IMR-90 (cell line): ENCODE results near the gene FRZB. TPM values are rescaled to one million over a fixed set of nuclear protein-coding genes. Genes with fewer than 3 reads are reported as not detected.

ENCODE experiments used
- ATAC-seq: fragments of 200-7000 bp; cut with Tn5 transposase; 2 replicates; pipeline ENCODE4 v1.9.1; 2020; ENCODE audit warnings: low read depth, mild to moderate bottlenecking, moderate library complexity
- BruUV-seq: library from RNA; stranded (reverse); fragments of 400-500 nt; replicated peaks from 2 replicates; lab custom pipeline; 2021; lab: Mats Ljungman, UMichigan
- CTCF ChIA-PET: fragments of 300-600 bp; formaldehyde crosslinking; extraction: SDS; loops from one replicate; lab custom pipeline; 2021; ENCODE audit warnings: antibody characterized with exemption; lab: Yijun Ruan, JAX
- POLR2A ChIA-PET: fragments of 300-600 bp; sonication (Branson Sonifier 250); formaldehyde crosslinking; loops from one replicate; lab custom pipeline; 2022; ENCODE audit warnings: antibody characterized with exemption; ENCODE audit not compliant: unreplicated experiment; lab: Charles Lee
- DNase-seq: peaks from one replicate; pipeline ENCODE4 v3.0.0; 2013
- H2AFZ ChIP-seq: replicated peaks from 2 replicates; pipeline ENCODE3; 2013; ENCODE audit warnings: low read length, mild to moderate bottlenecking; ENCODE audit not compliant: poor library complexity
- H2AK5ac ChIP-seq: 2 replicates; pipeline ENCODE4 v1.6.1; 2013; ENCODE audit warnings: low read depth, low read length, inconsistent platforms
- H2AK9ac ChIP-seq: replicated peaks from 2 replicates; pipeline ENCODE3; 2013; ENCODE audit warnings: mild to moderate bottlenecking, low read depth, low read length, moderate library complexity; ENCODE audit not compliant: poor library complexity
- H2BK120ac ChIP-seq: 2 replicates; pipeline ENCODE4 v1.6.1; 2013; ENCODE audit warnings: low read depth, low read length, inconsistent platforms
- H2BK15ac ChIP-seq: 3 replicates; pipeline ENCODE4 v1.6.1; 2013; ENCODE audit warnings: low read depth, low read length, inconsistent platforms
- H2BK20ac ChIP-seq: 2 replicates; pipeline ENCODE4 v1.6.1; 2013; ENCODE audit warnings: low read depth, mild to moderate bottlenecking, inconsistent platforms, low read length, moderate library complexity
- H2BK5ac ChIP-seq: 2 replicates; pipeline ENCODE4 v1.6.1; 2013; ENCODE audit warnings: mild to moderate bottlenecking, low read depth, low read length, inconsistent platforms; ENCODE audit not compliant: poor library complexity, severe bottlenecking
- H3K14ac ChIP-seq: replicated peaks from 2 replicates; pipeline ENCODE4 v1.6.1; 2013; ENCODE audit warnings: low read depth, low read length, inconsistent platforms
- H3K18ac ChIP-seq: 2 replicates; pipeline ENCODE4 v1.6.1; 2013; ENCODE audit warnings: low read depth, low read length, control low read depth
- H3K23ac ChIP-seq: 2 replicates; pipeline ENCODE4 v1.6.1; 2013; ENCODE audit warnings: low read depth, low read length, inconsistent platforms
- H3K27ac ChIP-seq: 2 replicates; pipeline ENCODE4 v1.5.1; 2013; ENCODE audit warnings: mild to moderate bottlenecking, control low read depth, low read length; ENCODE audit not compliant: insufficient read depth
- H3K27me3 ChIP-seq: 2 replicates; pipeline ENCODE4 v1.6.1; 2013; ENCODE audit warnings: low read length; ENCODE audit not compliant: control insufficient read depth, insufficient read depth
- H3K36me3 ChIP-seq: 2 replicates; pipeline ENCODE4 v1.6.1; 2013; ENCODE audit warnings: low read length, mixed read lengths; ENCODE audit not compliant: control insufficient read depth, insufficient read depth
- H3K4ac ChIP-seq: 2 replicates; pipeline ENCODE4 v1.6.1; 2013; ENCODE audit warnings: low read depth, low read length, inconsistent platforms
- H3K4me1 ChIP-seq: 2 replicates; pipeline ENCODE4 v1.6.1; 2013; ENCODE audit warnings: low read length, mixed read lengths; ENCODE audit not compliant: control insufficient read depth, insufficient read depth
- H3K4me2 ChIP-seq: 2 replicates; pipeline ENCODE4 v1.6.1; 2013; ENCODE audit warnings: low read depth, mild to moderate bottlenecking, control low read depth, low read length, moderate library complexity
- H3K4me3 ChIP-seq: 2 replicates; pipeline ENCODE4 v1.5.1; 2013; ENCODE audit warnings: low read depth, mild to moderate bottlenecking, control low read depth, low read length, moderate library complexity; ENCODE audit not compliant: insufficient read depth
- H3K56ac ChIP-seq: 2 replicates; pipeline ENCODE4 v1.6.1; 2013; ENCODE audit warnings: low read length, inconsistent platforms; ENCODE audit not compliant: insufficient read depth; ENCODE audit errors: extremely low read depth
- H3K79me1 ChIP-seq, 2 experiments: 2 replicates each; pipeline ENCODE4 v1.6.1; 2013; ENCODE audit warnings: low read length in 2 of 2, inconsistent platforms in 1 of 2, low read depth in 1 of 2
- H3K9ac ChIP-seq: 2 replicates; pipeline ENCODE4 v1.6.1; 2013; ENCODE audit warnings: low read depth, low read length, control low read depth
- H3K9me1 ChIP-seq: 2 replicates; pipeline ENCODE4 v1.6.1; 2013; ENCODE audit warnings: low read length, inconsistent platforms; ENCODE audit not compliant: insufficient read depth
- H3K9me3 ChIP-seq: 2 replicates; pipeline ENCODE4 v1.6.1; 2013; ENCODE audit warnings: low read length; ENCODE audit not compliant: control insufficient read depth, insufficient read depth
- H4K20me1 ChIP-seq: 2 replicates; pipeline ENCODE4 v1.6.1; 2013; ENCODE audit warnings: low read length, inconsistent platforms; ENCODE audit not compliant: insufficient read depth
- H4K5ac ChIP-seq: 2 replicates; pipeline ENCODE4 v1.6.1; 2013; ENCODE audit warnings: mild to moderate bottlenecking, low read depth, low read length, control low read depth
- H4K8ac ChIP-seq, 2 experiments: 2 replicates each; pipeline ENCODE4 v1.6.1; 2013; ENCODE audit warnings: low read depth in 2 of 2, low read length in 2 of 2, control low read depth in 1 of 2, inconsistent platforms in 1 of 2
- H4K91ac ChIP-seq: 2 replicates; pipeline ENCODE4 v1.6.1; 2013; ENCODE audit warnings: low read depth, low read length, inconsistent platforms; ENCODE audit not compliant: insufficient read depth
- BHLHE40 ChIP-seq: fragments of 150-350 bp; IDR thresholded peaks from 2 replicates; pipeline ENCODE4 v1.6.1; 2016; ENCODE audit warnings: mild to moderate bottlenecking, low read depth, low read length
- CHD1 ChIP-seq: IDR thresholded peaks from 2 replicates; pipeline ENCODE4 v1.6.1; 2012; ENCODE audit warnings: low read depth, low read length, improper control_type of control experiment
- FOS ChIP-seq: fragments of 150-350 bp; IDR thresholded peaks from 2 replicates; pipeline ENCODE4 v1.6.1; 2016; ENCODE audit warnings: low read depth, low read length
- MAZ ChIP-seq: IDR thresholded peaks from 2 replicates; pipeline ENCODE4 v1.6.1; 2012; ENCODE audit warnings: low read depth, mild to moderate bottlenecking, low read length, improper control_type of control experiment, moderate library complexity, borderline replicate concordance
- NFE2L2 ChIP-seq: fragments of 150-350 bp; IDR thresholded peaks from 2 replicates; pipeline ENCODE4 v1.6.1; 2016; ENCODE audit warnings: low read depth, mild to moderate bottlenecking, low read length
- SMC3 ChIP-seq: fragments of 150-350 bp; IDR thresholded peaks from 2 replicates; pipeline ENCODE4 v1.6.1; 2016; ENCODE audit warnings: low read depth, mild to moderate bottlenecking, antibody characterized with exemption, low read length, moderate library complexity
- dilution Hi-C: fragments of 300-500 bp; cut with HindIII; formaldehyde crosslinking; loops from one replicate; pipeline ENCODE4 v1.14.3; 2018; ENCODE audit warnings: low sequenced_read_pairs; ENCODE audit not compliant: unreplicated experiment
- in situ Hi-C: fragments of 300-500 bp; cut with MboI; formaldehyde crosslinking; loops from 3 replicates; pipeline ENCODE4 v1.14.3; 2019; ENCODE audit warnings: low sequenced_read_pairs, inconsistent platforms, mixed read lengths
- intact Hi-C: fragments of 100-400 bp; cut with micrococcal nuclease; formaldehyde crosslinking; loops from 2 replicates; pipeline ENCODE4 v1.10.0; 2022
- polyA plus RNA-seq, 3 experiments: library from polyadenylated mRNA; depleted of rRNA; stranded (reverse); fragments of >200 nt; gene quantifications; 2 replicates each; pipeline ENCODE4 v1.2.3, GENCODE V29; 2012; ENCODE audit warnings: low replicate concordance in 1 of 3
- total RNA-seq: library from RNA; depleted of rRNA; stranded (reverse); fragments of >200 nt; gene quantifications from 2 replicates; pipeline ENCODE4 v1.2.3, GENCODE V29; 2012

FRZB gene
- total and polyA plus RNA-seq, 2 of the 4 experiments (the other 2 are of a cell fraction), result 0.18 to 1.2 TPM

DNA sequence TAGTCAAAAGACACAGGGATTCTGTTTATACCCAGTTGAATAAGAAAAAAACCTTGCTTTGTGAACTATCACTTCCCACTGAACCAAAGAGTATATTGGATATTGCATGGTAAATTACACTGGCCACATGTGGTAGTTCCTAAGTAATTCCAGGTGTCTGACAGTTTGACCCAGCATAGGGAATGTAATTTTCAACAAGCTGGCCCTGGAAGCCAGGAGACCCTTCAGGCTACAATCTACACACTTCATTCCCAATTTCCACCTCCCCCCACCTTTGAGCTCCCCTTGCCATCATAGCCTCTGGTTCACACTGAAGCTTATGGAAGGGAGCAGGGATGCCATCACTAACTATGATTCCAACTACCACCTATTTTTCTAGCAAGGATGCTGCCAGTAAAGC is 2.8 kb downstream of the FRZB start:
- H2BK5ac ChIP-seq, result no peak overlapping the region

More for the DNA sequence above, 2.8 kb downstream of the FRZB start:
- H4K5ac ChIP-seq, result no peak overlapping the region
- ChIA-PET CTCF (no interaction called here), POLR2A (no interaction called here)
- intact Hi-C loops, result no loop called here
- no TSS peak for BruUV-seq
- no peak overlapping the region for H2BK120ac ChIP-seq
- no peaks in the 10 kb centered on the region for H3K79me1 ChIP-seq
- H3K27ac ChIP-seq, result no peak overlapping the region
- no peaks in the 10 kb centered on the region for H3K9me3 ChIP-seq
- in situ Hi-C loops, result no loop called here
- DNase-seq, result no peak
- H3K27me3 ChIP-seq, result no peaks in the 10 kb centered on the region
- no peak overlapping the region for H2AK9ac ChIP-seq
- peaks cover 3% of the 10 kb centered on the region; the same call in 1 of the 2 replicates for H3K4me1 ChIP-seq
- H4K20me1 ChIP-seq, result no peaks in the 10 kb centered on the region
- H3K18ac ChIP-seq, result no peak overlapping the region
- no peak overlapping the region for H4K8ac ChIP-seq
- dilution Hi-C loops, result no loop called here
- no peak overlapping the region for H2BK15ac ChIP-seq
- no peak overlapping the region for H3K4me3 ChIP-seq
- H3K56ac ChIP-seq, result no peak overlapping the region
- 0 out of 2 replicates have a peak, but pooled peaks cover 4% of the 10 kb centered on the region for H3K9me1 ChIP-seq
- H3K9ac ChIP-seq, result no peak overlapping the region
- H2BK20ac ChIP-seq, result no peak overlapping the region
- H4K91ac ChIP-seq, result no peak overlapping the region
- no peak overlapping the region for H3K23ac ChIP-seq
- H2AK5ac ChIP-seq, result no peak overlapping the region
- no peaks in the 10 kb centered on the region for H3K36me3 ChIP-seq
- no peak overlapping the region for H3K4ac ChIP-seq
- TF ChIP-seq SMC3, result no peak
- no peak for TF ChIP-seq NFE2L2
- TF ChIP-seq CHD1, result no peak
- TF ChIP-seq FOS, result no peak
- no peak for TF ChIP-seq BHLHE40
- no peak for TF ChIP-seq MAZ
- ATAC-seq, result no peak
- no peak overlapping the region for H2AFZ ChIP-seq
- H3K14ac ChIP-seq, result no peak overlapping the region
- H3K4me2 ChIP-seq, result no peak overlapping the region
